DND-41 (cell line): Measurements from ENCODE around the gene CHSY1.

Experiments used
- CTCF ChIP-seq: IDR thresholded peaks from 2 replicates; pipeline ENCODE4 v1.5.1; 2012; ENCODE audit warnings: borderline replicate concordance, low read length, moderate library complexity, mild to moderate bottlenecking; ENCODE audit not compliant: poor library complexity, severe bottlenecking; ENCODE audit errors: extremely low read depth
- EZH2 ChIP-seq: IDR thresholded peaks from 3 replicates; pipeline ENCODE4 v1.6.1; 2012; ENCODE audit warnings: borderline replicate concordance, low read depth, mild to moderate bottlenecking, moderate library complexity, low read length, inconsistent platforms; ENCODE audit not compliant: severe bottlenecking

DNA sequence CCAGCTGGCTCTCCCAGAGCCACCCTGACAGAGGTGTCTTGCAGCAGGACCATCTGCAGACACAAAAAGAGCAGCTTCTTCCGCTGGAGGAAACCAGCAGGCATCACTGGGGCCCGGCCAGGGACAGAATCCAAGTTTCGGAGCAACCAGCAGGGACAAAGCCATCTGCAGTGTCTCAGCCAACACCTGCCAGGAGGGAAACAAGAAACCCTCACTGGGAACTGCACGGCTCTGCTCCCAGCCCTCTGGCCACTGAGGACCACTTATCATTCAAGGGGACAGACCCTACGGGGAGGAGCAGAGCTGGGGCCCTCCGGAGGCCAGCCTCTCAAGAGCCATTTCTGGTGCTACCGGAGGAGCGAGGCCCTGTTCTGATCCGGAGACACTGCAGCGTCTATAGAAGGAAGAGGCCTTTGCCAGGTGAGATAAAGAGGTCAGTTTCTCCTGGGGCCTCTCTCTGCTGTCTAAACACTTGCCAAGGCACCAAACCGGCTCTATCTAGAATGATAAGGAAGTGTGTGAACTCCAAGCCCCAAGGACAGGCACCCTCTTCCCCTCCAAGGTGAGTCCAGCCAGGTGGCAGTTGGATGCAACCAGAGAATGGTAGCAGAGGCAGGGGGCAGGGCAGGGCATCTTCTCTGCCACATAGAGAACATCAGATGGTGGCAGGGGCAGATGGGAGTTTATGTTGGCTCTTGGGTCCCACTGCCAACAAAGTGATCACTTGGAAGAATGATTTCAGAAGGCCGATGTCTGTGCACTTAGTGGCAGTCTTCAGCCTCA is 89.0 kb downstream of the CHSY1 start:
- TF ChIP-seq CTCF: no peak
- TF ChIP-seq EZH2: no peak
